HepG2 (cell line): ENCODE data around the gene MYRFL. TPM values are rescaled to one million over a fixed set of nuclear protein-coding genes. Genes with fewer than 3 reads are reported as not detected.
"Not testable (repeated sequence)": the region's sequence is repeated elsewhere in the genome, so short reads cannot be mapped to it uniquely, and the experiment has no call there.

Source experiments
- ATAC-seq: fragments of 200-7000 bp; cut with Tn5 transposase; 3 replicates; pipeline ENCODE4 v1.9.1; 2020; ENCODE audit warnings: mild to moderate bottlenecking, moderate library complexity
- BruUV-seq: library from RNA; stranded (reverse); fragments of 400-500 nt; replicated peaks from 2 replicates; lab custom pipeline; 2021; lab: Mats Ljungman, UMichigan
- CTCF ChIA-PET: fragments of 300-600 bp; formaldehyde crosslinking; extraction: SDS; loops from one replicate; lab custom pipeline; 2021; ENCODE audit warnings: low total read pairs, inconsistent platforms, low intra/inter-chr PET ratio; lab: Yijun Ruan, JAX
- POLR2A ChIA-PET: fragments of 350-600 bp; sonication (Branson Sonifier 250); formaldehyde crosslinking; loops from one replicate; lab custom pipeline; 2020; ENCODE audit warnings: antibody characterized with exemption, inconsistent platforms; lab: Yijun Ruan, JAX
- DNase-seq: peaks from one replicate; pipeline ENCODE4 v3.0.0-alpha.2; 2015; ENCODE audit warnings: low spot score
- FAIRE-seq: peaks from 3 replicates; lab custom pipeline; 2011; peaks lifted over from hg19 to GRCh38; lab: Jason Lieb, UNC
- H2AFZ ChIP-seq: one replicate; pipeline ENCODE4 v1.6.1; 2011; ENCODE audit warnings: low read length, inconsistent platforms
- H3K27ac ChIP-seq: fragments of 300-600 bp; 3 replicates; pipeline ENCODE4 v1.8.0; 2011; ENCODE audit warnings: mixed run types, mild to moderate bottlenecking, mixed read lengths, low read length, inconsistent platforms; ENCODE audit not compliant: insufficient read depth; ENCODE audit errors: extremely low read length
- H3K27me3 ChIP-seq, 2 experiments: fragments of 200-600 bp in 1 of 2; 2 replicates in 1 of 2; 3 replicates in 1 of 2; pipeline versions ENCODE4 v1.6.0 to v1.8.0; 2011; ENCODE audit warnings: low read length in 2 of 2, mild to moderate bottlenecking in 2 of 2, moderate library complexity in 2 of 2, inconsistent platforms in 1 of 2; ENCODE audit not compliant: insufficient read depth in 2 of 2, control insufficient read depth in 1 of 2
- H3K36me3 ChIP-seq, 2 experiments: fragments of 200-600 bp in 1 of 2; replicated peaks in 1 of 2; 2 replicates in 1 of 2; 3 replicates in 1 of 2; pipeline versions ENCODE4 v1.5.1 to v1.8.0; 2011; ENCODE audit warnings: low read length in 2 of 2, inconsistent platforms in 1 of 2; ENCODE audit not compliant: insufficient read depth in 2 of 2, control insufficient read depth in 1 of 2
- H3K4me1 ChIP-seq: 2 replicates; pipeline ENCODE4 v1.5.1; 2012; ENCODE audit warnings: low read length, inconsistent platforms; ENCODE audit not compliant: insufficient read depth
- H3K4me2 ChIP-seq: 2 replicates; pipeline ENCODE4 v1.6.0; 2011; ENCODE audit warnings: low read depth, low read length, inconsistent platforms
- H3K4me3 ChIP-seq, 3 experiments: fragments of 200-600 bp in 1 of 3; sonication (generic), shearing (Covaris generic) in 1 of 3; replicated peaks in 1 of 3; 2 replicates each; pipeline ENCODE4 v1.5.1; 2011 to 2016; ENCODE audit warnings: low read length in 3 of 3, inconsistent platforms in 2 of 3, low read depth in 2 of 3, mild to moderate bottlenecking in 2 of 3, control low read depth in 1 of 3, mixed read lengths in 1 of 3; ENCODE audit not compliant: insufficient read depth in 1 of 3
- H3K79me2 ChIP-seq: one replicate; pipeline ENCODE4 v1.6.1; 2011; ENCODE audit warnings: low read length, inconsistent platforms; ENCODE audit not compliant: insufficient read depth
- H3K9ac ChIP-seq: 2 replicates; pipeline ENCODE4 v1.6.0; 2011; ENCODE audit warnings: mild to moderate bottlenecking, low read depth, low read length, inconsistent platforms; ENCODE audit not compliant: insufficient read depth
- H3K9me3 ChIP-seq: 2 replicates; pipeline ENCODE4 v1.5.1; 2012; ENCODE audit warnings: mild to moderate bottlenecking, low read length
- H4K20me1 ChIP-seq: 2 replicates; pipeline ENCODE4 v1.6.0; 2011; ENCODE audit warnings: inconsistent platforms, mild to moderate bottlenecking, low read length, moderate library complexity; ENCODE audit not compliant: insufficient read depth
- TBL1XR1 ChIP-seq: fragments of 150-350 bp; IDR thresholded peaks from 2 replicates; pipeline ENCODE4 v1.6.1; 2014; ENCODE audit warnings: borderline replicate concordance, low read length; ENCODE audit not compliant: partially characterized antibody
- ZNF558 ChIP-seq: sonication (generic); formaldehyde crosslinking; IDR thresholded peaks from 2 replicates; pipeline ENCODE4 v1.9.0; 2022; ENCODE audit warnings: mild to moderate bottlenecking, missing genetic modification reagents, borderline replicate concordance
- ZNF709 ChIP-seq: sonication (generic); formaldehyde crosslinking; IDR thresholded peaks from 2 replicates; pipeline ENCODE4 v1.5.0; 2020; ENCODE audit warnings: mild to moderate bottlenecking, missing genetic modification reagents
- WGBS: methylation state at CpG from one replicate; pipeline ENCODE4 v1.1.6; 2017; ENCODE audit warnings: low lambda C conversion rate; 5-methylcytosine and 5-hydroxymethylcytosine counted together
- in situ Hi-C: cut with HindIII; loops from 2 replicates; pipeline ENCODE4 v1.10.0; 2017; ENCODE audit warnings: low pct_unique_long_range_greater_than_20kb; ENCODE audit not compliant: extremely low pct_ligation_motif_present
- intact Hi-C: fragments of 100-400 bp; cut with micrococcal nuclease; formaldehyde crosslinking; loops from one replicate; pipeline ENCODE4 v1.10.0; 2022; ENCODE audit not compliant: unreplicated experiment
- polyA plus RNA-seq, 8 experiments: library from polyadenylated mRNA; depleted of rRNA in 3 of 8; stranded (reverse) in 7 of 8; unstranded in 1 of 8; fragments of >200 nt; fragmentation: Illumina TruSeq in 4 of 8; extraction: Trizol in 4 of 8; gene quantifications; 2 replicates each; pipeline versions ENCODE4 v1.2.1 to v1.2.3, GENCODE V29; 2011 to 2016; ENCODE audit warnings: low read depth in 4 of 8, missing spikeins in 1 of 8, mixed read lengths in 1 of 8; ENCODE audit not compliant: insufficient read depth in 1 of 8
- total RNA-seq, 5 experiments: library from RNA; depleted of rRNA; stranded (reverse); fragments of >200 nt; fragmentation: Illumina TruSeq; extraction: Trizol; gene quantifications; 2 replicates each; pipeline ENCODE4 v1.2.3, GENCODE V29; 2016; ENCODE audit warnings: low read depth in 1 of 5
- TF ChIP-seq, protein P1 (sequence below): IDR thresholded peaks from 2 replicates; pipeline ENCODE4 v1.6.1; 2018; ENCODE audit warnings: missing genetic modification reagents
- TF ChIP-seq, protein P2 (sequence below): sonication (generic); formaldehyde crosslinking; conservative IDR thresholded peaks from 2 replicates; pipeline ENCODE4 v1.4.0; 2020; ENCODE audit warnings: mild to moderate bottlenecking, missing genetic modification reagents, moderate library complexity

Gene MYRFL
- total and polyA plus RNA-seq, 2 of the 13 experiments (the other 11 are each of a cell fraction or from before 2014, with no cell fraction given): 0.09 to 0.11 TPM

DNA sequence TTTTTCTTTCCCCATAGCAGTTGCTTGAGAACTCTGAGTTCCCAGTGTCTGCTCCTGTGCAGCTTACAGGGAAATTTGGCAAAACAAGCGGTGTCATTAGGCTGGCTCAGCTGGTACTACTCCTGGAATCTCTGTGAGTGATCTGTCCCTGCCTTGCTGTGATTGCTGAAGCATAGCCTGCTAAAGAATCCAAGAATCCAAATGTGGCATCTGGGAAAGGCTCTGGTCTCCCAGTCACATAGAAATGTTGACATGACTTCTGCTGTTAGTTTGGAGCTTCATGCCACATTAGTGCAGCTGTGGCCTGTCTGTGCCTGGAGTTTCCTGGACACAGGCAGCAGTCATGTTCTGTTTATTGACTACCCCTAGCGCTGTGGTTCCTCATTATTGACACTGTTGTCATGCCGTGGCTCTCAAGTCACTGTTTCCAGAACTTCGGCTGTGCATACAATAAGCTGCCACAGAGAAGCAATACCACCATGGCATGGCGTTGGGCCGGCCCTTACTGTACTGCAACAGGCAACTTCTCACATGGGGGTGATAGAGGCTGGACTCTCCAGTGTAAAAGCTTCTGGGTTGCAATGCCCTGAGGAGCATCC is 166.8 kb downstream of the MYRFL start:
- WGBS: 10% methylated on average over 6 of the region's 6 CpGs
- no peaks in the 10 kb centered on the region for H3K9me3 ChIP-seq
- DNase-seq: no peak
- intact Hi-C loops: no loop called here
- H2AFZ ChIP-seq: no peak overlapping the region
- H3K27me3 ChIP-seq: no peaks in the 10 kb centered on the region; a peak in 1 of 5 replicates
- H4K20me1 ChIP-seq: no peaks in the 10 kb centered on the region
- POLR2A ChIA-PET: no interaction called here
- FAIRE-seq: no peak
- TF ChIP-seq ZNF709 (CRISPR knock-in tag): peak; percentile 96; the same call in 1 of the 2 replicates
- TF ChIP-seq ZNF558: no peak
- no peak overlapping the region for H3K9ac ChIP-seq
- no peaks in the 10 kb centered on the region for H3K4me1 ChIP-seq
- no peaks in the 10 kb centered on the region for H3K36me3 ChIP-seq
- ATAC-seq: no peak
- H3K27ac ChIP-seq: no peak overlapping the region
- no TSS peak for BruUV-seq
- H3K79me2 ChIP-seq: no peaks in the 10 kb centered on the region
- CTCF ChIA-PET: no interaction called here
- no peak overlapping the region for H3K4me2 ChIP-seq
- in situ Hi-C loops: no loop called here
- no peak overlapping the region for H3K4me3 ChIP-seq

DNA sequence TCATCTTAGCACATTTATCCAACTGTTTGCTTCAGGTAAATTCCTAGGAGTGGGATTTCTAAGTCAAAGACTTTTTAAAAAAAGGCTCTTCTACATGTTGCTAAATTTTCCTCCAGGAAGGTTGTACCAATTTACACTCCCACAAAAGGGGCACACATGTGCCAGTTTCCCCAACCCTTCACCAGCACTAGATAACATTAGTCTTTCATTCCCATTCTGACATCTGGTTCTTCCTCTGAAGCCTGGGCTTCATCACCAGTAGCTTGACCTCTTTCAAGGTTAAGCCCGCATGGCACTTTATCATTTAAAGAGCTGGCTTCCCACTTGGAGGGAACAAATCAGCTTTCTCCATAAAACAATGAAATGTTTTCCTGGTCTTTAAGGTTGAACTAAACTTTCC is 168.4 kb downstream of the MYRFL start:
- H3K4me2 ChIP-seq: no peak overlapping the region
- in situ Hi-C loops (no loop called here), intact Hi-C loops (no loop called here)
- no peak overlapping the region for H3K4me3 ChIP-seq
- TF ChIP-seq, protein P1, sequence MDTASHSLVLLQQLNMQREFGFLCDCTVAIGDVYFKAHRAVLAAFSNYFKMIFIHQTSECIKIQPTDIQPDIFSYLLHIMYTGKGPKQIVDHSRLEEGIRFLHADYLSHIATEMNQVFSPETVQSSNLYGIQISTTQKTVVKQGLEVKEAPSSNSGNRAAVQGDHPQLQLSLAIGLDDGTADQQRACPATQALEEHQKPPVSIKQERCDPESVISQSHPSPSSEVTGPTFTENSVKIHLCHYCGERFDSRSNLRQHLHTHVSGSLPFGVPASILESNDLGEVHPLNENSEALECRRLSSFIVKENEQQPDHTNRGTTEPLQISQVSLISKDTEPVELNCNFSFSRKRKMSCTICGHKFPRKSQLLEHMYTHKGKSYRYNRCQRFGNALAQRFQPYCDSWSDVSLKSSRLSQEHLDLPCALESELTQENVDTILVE (CRISPR knock-in tag): no peak
- TF ChIP-seq, protein P2, sequence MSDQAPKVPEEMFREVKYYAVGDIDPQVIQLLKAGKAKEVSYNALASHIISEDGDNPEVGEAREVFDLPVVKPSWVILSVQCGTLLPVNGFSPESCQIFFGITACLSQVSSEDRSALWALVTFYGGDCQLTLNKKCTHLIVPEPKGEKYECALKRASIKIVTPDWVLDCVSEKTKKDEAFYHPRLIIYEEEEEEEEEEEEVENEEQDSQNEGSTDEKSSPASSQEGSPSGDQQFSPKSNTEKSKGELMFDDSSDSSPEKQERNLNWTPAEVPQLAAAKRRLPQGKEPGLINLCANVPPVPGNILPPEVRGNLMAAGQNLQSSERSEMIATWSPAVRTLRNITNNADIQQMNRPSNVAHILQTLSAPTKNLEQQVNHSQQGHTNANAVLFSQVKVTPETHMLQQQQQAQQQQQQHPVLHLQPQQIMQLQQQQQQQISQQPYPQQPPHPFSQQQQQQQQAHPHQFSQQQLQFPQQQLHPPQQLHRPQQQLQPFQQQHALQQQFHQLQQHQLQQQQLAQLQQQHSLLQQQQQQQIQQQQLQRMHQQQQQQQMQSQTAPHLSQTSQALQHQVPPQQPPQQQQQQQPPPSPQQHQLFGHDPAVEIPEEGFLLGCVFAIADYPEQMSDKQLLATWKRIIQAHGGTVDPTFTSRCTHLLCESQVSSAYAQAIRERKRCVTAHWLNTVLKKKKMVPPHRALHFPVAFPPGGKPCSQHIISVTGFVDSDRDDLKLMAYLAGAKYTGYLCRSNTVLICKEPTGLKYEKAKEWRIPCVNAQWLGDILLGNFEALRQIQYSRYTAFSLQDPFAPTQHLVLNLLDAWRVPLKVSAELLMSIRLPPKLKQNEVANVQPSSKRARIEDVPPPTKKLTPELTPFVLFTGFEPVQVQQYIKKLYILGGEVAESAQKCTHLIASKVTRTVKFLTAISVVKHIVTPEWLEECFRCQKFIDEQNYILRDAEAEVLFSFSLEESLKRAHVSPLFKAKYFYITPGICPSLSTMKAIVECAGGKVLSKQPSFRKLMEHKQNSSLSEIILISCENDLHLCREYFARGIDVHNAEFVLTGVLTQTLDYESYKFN (CRISPR knock-in tag): no peak
- no peak for TF ChIP-seq TBL1XR1
- H3K9ac ChIP-seq: no peak overlapping the region
- no peaks in the 10 kb centered on the region for H3K4me1 ChIP-seq
- DNase-seq: no peak
- CTCF ChIA-PET: no interaction called here
- no peaks in the 10 kb centered on the region; a peak in 1 of 5 replicates for H3K27me3 ChIP-seq
- H3K36me3 ChIP-seq: no peaks in the 10 kb centered on the region
- no peaks in the 10 kb centered on the region for H3K9me3 ChIP-seq
- no peak for FAIRE-seq
- WGBS: 46% methylated on average over 1 of the region's 1 CpG
- ATAC-seq: no peak
- no peaks in the 10 kb centered on the region for H4K20me1 ChIP-seq
- H2AFZ ChIP-seq: no peak overlapping the region
- no peaks in the 10 kb centered on the region for H3K79me2 ChIP-seq
- no peak overlapping the region for H3K27ac ChIP-seq
- BruUV-seq: no TSS peak
- POLR2A ChIA-PET: no interaction called here

DNA sequence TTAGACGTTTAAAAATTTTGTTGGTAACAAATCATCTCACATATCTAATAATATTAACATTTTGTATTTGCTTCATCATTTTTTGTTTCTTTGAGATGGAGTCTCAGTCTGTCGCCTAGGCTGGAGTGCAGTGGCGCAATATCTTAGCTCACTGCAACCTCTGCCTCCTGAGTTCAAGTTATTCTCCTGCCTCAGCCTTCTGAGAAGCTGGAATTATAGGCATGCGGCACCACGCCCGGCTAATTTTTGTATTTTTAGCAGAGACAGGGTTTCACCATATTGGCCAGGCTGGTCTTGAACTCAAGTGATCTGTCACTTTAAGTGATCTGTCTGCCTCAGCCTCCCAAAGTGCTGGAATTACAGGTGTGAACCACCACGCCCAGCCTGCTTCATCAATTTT is 169.1 kb downstream of the MYRFL start:
- ATAC-seq, POLR2A ChIA-PET, FAIRE-seq: not testable (repeated sequence)

More for the DNA sequence above, 169.1 kb downstream of the MYRFL start:
- BruUV-seq, H3K36me3 ChIP-seq, H3K27ac ChIP-seq, H3K4me3 ChIP-seq, H3K79me2 ChIP-seq, H3K4me2 ChIP-seq, H3K27me3 ChIP-seq, H2AFZ ChIP-seq, H3K9ac ChIP-seq, H3K4me1 ChIP-seq, H4K20me1 ChIP-seq, DNase-seq, H3K9me3 ChIP-seq, intact Hi-C loops, in situ Hi-C loops, CTCF ChIA-PET: not testable (repeated sequence)
- WGBS: 44% methylated on average over 7 of the region's 7 CpGs
